Endothelial cell of umbilical vein (primary cell): ENCODE results near the gene CDHR1. TPM values are rescaled to one million over a fixed set of nuclear protein-coding genes. Genes with fewer than 3 reads are reported as not detected.

Source experiments
- BruUV-seq: library from RNA; stranded (reverse); fragments of 400-500 nt; replicated peaks from 2 replicates; lab custom pipeline; 2021; lab: Mats Ljungman, UMichigan
- CTCF ChIA-PET: fragments of 300-600, 350-600 bp; sonication (Branson Sonifier 250); formaldehyde crosslinking; loops from one replicate; lab custom pipeline; 2021; ENCODE audit warnings: antibody characterized with exemption, inconsistent platforms; lab: Charles Lee
- POLR2A ChIA-PET: fragments of 300-600, 350-600 bp; sonication (Branson Sonifier 250); formaldehyde crosslinking; loops from one replicate; lab custom pipeline; 2021; ENCODE audit warnings: antibody characterized with exemption, inconsistent platforms; lab: Charles Lee
- DNase-seq: peaks from one replicate; pipeline ENCODE4 v3.0.0-alpha.2; 2011; ENCODE audit warnings: low read depth, low spot score
- FAIRE-seq: peaks from 2 replicates; lab custom pipeline; 2011; peaks lifted over from hg19 to GRCh38; lab: Jason Lieb, UNC
- H2AFZ ChIP-seq: 2 replicates; pipeline ENCODE4 v1.6.0; 2012; ENCODE audit warnings: low read depth, low read length, control low read depth, inconsistent platforms
- H3K27ac ChIP-seq: 2 replicates; pipeline ENCODE4 v1.5.1; 2011; ENCODE audit warnings: low read depth, mild to moderate bottlenecking, control low read depth, low read length, moderate library complexity; ENCODE audit not compliant: insufficient read depth
- H3K27me3 ChIP-seq, 2 experiments: 2 replicates each; pipeline versions ENCODE4 v1.6.0 to v1.6.1; 2011; ENCODE audit warnings: low read length in 2 of 2, mixed read lengths in 1 of 2; ENCODE audit not compliant: control insufficient read depth in 2 of 2, insufficient read depth in 2 of 2
- H3K36me3 ChIP-seq, 2 experiments: 2 replicates in 1 of 2; 3 replicates in 1 of 2; pipeline ENCODE4 v1.5.1; 2011; ENCODE audit warnings: low read length in 2 of 2, mild to moderate bottlenecking in 1 of 2, moderate library complexity in 1 of 2; ENCODE audit not compliant: control insufficient read depth in 2 of 2, insufficient read depth in 2 of 2; ENCODE audit errors: extremely low read depth in 1 of 2
- H3K4me1 ChIP-seq: 3 replicates; pipeline ENCODE4 v1.5.1; 2011; ENCODE audit warnings: mild to moderate bottlenecking, low read length; ENCODE audit not compliant: control insufficient read depth, insufficient read depth; ENCODE audit errors: extremely low read depth
- H3K4me2 ChIP-seq: 2 replicates; pipeline ENCODE4 v1.6.1; 2011; ENCODE audit warnings: low read length, control low read depth, mixed read lengths; ENCODE audit not compliant: insufficient read depth
- H3K4me3 ChIP-seq, 3 experiments: fragments of 200-600 bp in 1 of 3; sonication (generic), shearing (Covaris generic) in 1 of 3; replicated peaks in 1 of 3; 2 replicates each; pipeline ENCODE4 v1.5.1; 2011 to 2016; ENCODE audit warnings: control low read depth in 3 of 3, low read length in 3 of 3, mild to moderate bottlenecking in 2 of 3, inconsistent platforms in 1 of 3, low read depth in 1 of 3, moderate library complexity in 1 of 3; ENCODE audit not compliant: insufficient read depth in 1 of 3
- H3K79me2 ChIP-seq: 2 replicates; pipeline ENCODE4 v1.6.0; 2012; ENCODE audit warnings: low read length, inconsistent platforms; ENCODE audit not compliant: control insufficient read depth, insufficient read depth
- H3K9ac ChIP-seq: replicated peaks from 2 replicates; pipeline ENCODE3; 2011; ENCODE audit warnings: low read length, control low read depth; ENCODE audit not compliant: insufficient read depth; ENCODE audit errors: extremely low read depth
- H3K9me1 ChIP-seq: replicated peaks from 3 replicates; pipeline ENCODE4 v1.6.0; 2011; ENCODE audit warnings: mild to moderate bottlenecking, low read length; ENCODE audit not compliant: control insufficient read depth, insufficient read depth; ENCODE audit errors: extremely low read depth
- H3K9me3 ChIP-seq: replicated peaks from 2 replicates; pipeline ENCODE4 v1.5.1; 2012; ENCODE audit warnings: low read length, inconsistent platforms; ENCODE audit not compliant: control insufficient read depth, insufficient read depth
- H4K20me1 ChIP-seq: replicated peaks from 2 replicates; pipeline ENCODE3; 2011; ENCODE audit warnings: mild to moderate bottlenecking, low read length; ENCODE audit not compliant: control insufficient read depth, insufficient read depth; ENCODE audit errors: extremely low read depth
- EZH2 ChIP-seq: IDR thresholded peaks from 2 replicates; pipeline ENCODE4 v1.6.1; 2012; ENCODE audit warnings: borderline replicate concordance, low read depth, mild to moderate bottlenecking, moderate library complexity, low read length, inconsistent platforms; ENCODE audit not compliant: severe bottlenecking
- FOS ChIP-seq: IDR thresholded peaks from 2 replicates; pipeline ENCODE4 v1.6.1; 2011; ENCODE audit warnings: mild to moderate bottlenecking, low read length, moderate library complexity, borderline replicate concordance; ENCODE audit not compliant: insufficient read depth
- GATA2 ChIP-seq: IDR thresholded peaks from 2 replicates; pipeline ENCODE4 v1.7.0; 2011; ENCODE audit warnings: low read depth, mild to moderate bottlenecking, moderate library complexity, mixed read lengths, low read length; ENCODE audit not compliant: insufficient read length, insufficient read depth
- JUN ChIP-seq: IDR thresholded peaks from 2 replicates; pipeline ENCODE4 v1.6.1; 2011; ENCODE audit warnings: borderline replicate concordance, low read depth; ENCODE audit not compliant: insufficient read length, insufficient read depth
- MYC ChIP-seq: IDR thresholded peaks from one replicate; pipeline ENCODE4 v1.6.1; 2011; ENCODE audit warnings: mild to moderate bottlenecking, low read depth, low read length
- POLR2A ChIP-seq: IDR thresholded peaks from 2 replicates; pipeline ENCODE4 v1.6.1; 2012; ENCODE audit warnings: low read depth, mild to moderate bottlenecking, control low read depth, low read length
- POLR2AphosphoS5 ChIP-seq: IDR thresholded peaks from 2 replicates; pipeline ENCODE4 v1.6.1; 2012; ENCODE audit warnings: low read depth, mild to moderate bottlenecking, control low read depth, low read length, moderate library complexity; ENCODE audit not compliant: insufficient read depth
- dilution Hi-C: fragments of 300-500 bp; cut with MboI; formaldehyde crosslinking; loops from one replicate; pipeline ENCODE4 v1.15.0; 2019; ENCODE audit warnings: low sequenced_read_pairs; ENCODE audit not compliant: extremely low pct_ligation_motif_present
- intact Hi-C: fragments of 100-400 bp; cut with micrococcal nuclease; formaldehyde crosslinking; loops from one replicate; pipeline ENCODE4 v1.10.0; 2022
- polyA plus RNA-seq, 4 experiments: library from polyadenylated mRNA; depleted of rRNA in 3 of 4; stranded (reverse) in 3 of 4; unstranded in 1 of 4; fragments of >200 nt; gene quantifications; 2 replicates each; pipeline versions ENCODE4 v1.2.1 to v1.2.3, GENCODE V29; 2011 to 2012; ENCODE audit warnings: missing spikeins in 1 of 4
- total RNA-seq: library from RNA; stranded (reverse); gene quantifications from 2 replicates; pipeline ENCODE4 v1.2.3, GENCODE V29; 2021
- TF ChIP-seq, protein P1 (sequence below): IDR thresholded peaks from 2 replicates; pipeline ENCODE4 v1.6.1; 2011; ENCODE audit not compliant: insufficient read depth, insufficient read length
- TF ChIP-seq, protein P2 (sequence below), 2 donors: IDR thresholded peaks; 1 replicate in 1 of 2; 2 replicates in 1 of 2; pipeline ENCODE4 v1.5.1; 2011; ENCODE audit warnings: low read length in 2 of 2, mild to moderate bottlenecking in 2 of 2, moderate library complexity in 2 of 2, control low read depth in 1 of 2, inconsistent platforms in 1 of 2, low read depth in 1 of 2; ENCODE audit not compliant: insufficient read depth in 1 of 2; ENCODE audit errors: extremely low read depth in 1 of 2

CDHR1 gene
- total and polyA plus RNA-seq, 2 donors (not counting 3 experiments of a cell fraction or from before 2014, with no cell fraction given): 0.11 to 0.53 TPM

DNA sequence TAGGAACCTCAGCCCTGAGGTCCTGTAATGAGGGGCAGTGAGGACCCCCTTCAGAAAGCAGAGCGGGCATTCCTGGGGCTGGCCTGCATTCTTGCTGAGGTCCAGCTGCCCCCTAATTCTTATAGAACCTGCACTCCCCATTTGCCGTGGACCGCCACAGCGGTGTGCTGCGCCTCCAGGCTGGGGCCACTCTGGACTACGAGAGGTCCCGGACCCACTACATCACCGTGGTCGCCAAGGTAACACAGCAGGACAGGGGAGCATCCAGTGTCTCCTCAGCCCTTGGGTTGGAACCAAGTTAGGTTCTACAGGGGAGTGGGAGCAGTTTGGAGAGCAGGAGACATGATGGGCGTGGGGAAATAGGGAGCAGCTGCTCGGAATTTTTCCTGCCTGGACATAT is 7.3 kb downstream of the CDHR1 start:
- TF ChIP-seq MYC (no peak), FOS (no peak), GATA2 (no peak), JUN (no peak), POLR2A (no peak), EZH2 (no peak), POLR2AphosphoS5 (no peak)
- TF ChIP-seq, protein P1, sequence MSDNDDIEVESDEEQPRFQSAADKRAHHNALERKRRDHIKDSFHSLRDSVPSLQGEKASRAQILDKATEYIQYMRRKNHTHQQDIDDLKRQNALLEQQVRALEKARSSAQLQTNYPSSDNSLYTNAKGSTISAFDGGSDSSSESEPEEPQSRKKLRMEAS: no peak
- TF ChIP-seq, protein P2, sequence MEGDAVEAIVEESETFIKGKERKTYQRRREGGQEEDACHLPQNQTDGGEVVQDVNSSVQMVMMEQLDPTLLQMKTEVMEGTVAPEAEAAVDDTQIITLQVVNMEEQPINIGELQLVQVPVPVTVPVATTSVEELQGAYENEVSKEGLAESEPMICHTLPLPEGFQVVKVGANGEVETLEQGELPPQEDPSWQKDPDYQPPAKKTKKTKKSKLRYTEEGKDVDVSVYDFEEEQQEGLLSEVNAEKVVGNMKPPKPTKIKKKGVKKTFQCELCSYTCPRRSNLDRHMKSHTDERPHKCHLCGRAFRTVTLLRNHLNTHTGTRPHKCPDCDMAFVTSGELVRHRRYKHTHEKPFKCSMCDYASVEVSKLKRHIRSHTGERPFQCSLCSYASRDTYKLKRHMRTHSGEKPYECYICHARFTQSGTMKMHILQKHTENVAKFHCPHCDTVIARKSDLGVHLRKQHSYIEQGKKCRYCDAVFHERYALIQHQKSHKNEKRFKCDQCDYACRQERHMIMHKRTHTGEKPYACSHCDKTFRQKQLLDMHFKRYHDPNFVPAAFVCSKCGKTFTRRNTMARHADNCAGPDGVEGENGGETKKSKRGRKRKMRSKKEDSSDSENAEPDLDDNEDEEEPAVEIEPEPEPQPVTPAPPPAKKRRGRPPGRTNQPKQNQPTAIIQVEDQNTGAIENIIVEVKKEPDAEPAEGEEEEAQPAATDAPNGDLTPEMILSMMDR (IDR thresholded peaks at IDR 0.05; ENCODE audit: extremely low read depth in 1 of 2, insufficient read depth in 1 of 2, low read depth in 1 of 2, low read length in 2 of 2): no peak
- H3K4me3 ChIP-seq: no peak overlapping the region
- no peaks in the 10 kb centered on the region for H3K79me2 ChIP-seq
- H3K4me1 ChIP-seq: no peaks in the 10 kb centered on the region
- H3K9me1 ChIP-seq: no peaks in the 10 kb centered on the region
- no peak for FAIRE-seq
- no peak for DNase-seq
- BruUV-seq: no TSS peak
- no peaks in the 10 kb centered on the region for H3K9me3 ChIP-seq
- POLR2A ChIA-PET: no interaction called here
- intact Hi-C loops (no loop called here), dilution Hi-C loops (no loop called here)
- no peak overlapping the region for H3K27ac ChIP-seq
- no peaks in the 10 kb centered on the region for H3K36me3 ChIP-seq
- peaks cover 0 to 2% of the 10 kb centered on the region in 2 experiments for H3K27me3 ChIP-seq
- no peak overlapping the region for H3K4me2 ChIP-seq
- CTCF ChIA-PET: no interaction called here
- H4K20me1 ChIP-seq: no peaks in the 10 kb centered on the region
- H2AFZ ChIP-seq: no peak overlapping the region
- no peak overlapping the region for H3K9ac ChIP-seq
